CD8-positive, alpha-beta memory T cell (primary cell): ENCODE measurements around the gene PCDHGA11. TPM values are rescaled to one million over a fixed set of nuclear protein-coding genes. Genes with fewer than 3 reads are reported as not detected.
"Not testable (repeated sequence)": the region's sequence is repeated elsewhere in the genome, so short reads cannot be mapped to it uniquely, and the experiment has no call there.

Experiments
- CTCF ChIA-PET: fragments of 350-600 bp; sonication (Branson Sonifier 250); formaldehyde crosslinking; loops from one replicate; lab custom pipeline; 2021; ENCODE audit warnings: antibody characterized with exemption; lab: Charles Lee
- POLR2A ChIA-PET: fragments of 350-600 bp; sonication (Branson Sonifier 250); formaldehyde crosslinking; loops from one replicate; lab custom pipeline; 2021; ENCODE audit warnings: antibody characterized with exemption; lab: Charles Lee
- DNase-seq, 5 donors: peaks; one replicate each; pipeline versions ENCODE4 v3.0.0 to v3.0.0-alpha.2; 2020 to 2022; ENCODE audit warnings: mixed read lengths in 1 of 5
- H3K27ac ChIP-seq: one replicate; pipeline ENCODE4 v1.7.0; 2013; ENCODE audit warnings: low read depth, mild to moderate bottlenecking, low read length, moderate library complexity
- H3K27me3 ChIP-seq: 2 replicates; pipeline ENCODE4 v1.7.0; 2013; ENCODE audit warnings: low read length, mild to moderate bottlenecking; ENCODE audit not compliant: insufficient read depth, poor library complexity, severe bottlenecking
- H3K36me3 ChIP-seq: 2 replicates; pipeline ENCODE4 v1.7.0; 2013; ENCODE audit warnings: mild to moderate bottlenecking, low read length, moderate library complexity; ENCODE audit not compliant: insufficient read depth
- H3K4me1 ChIP-seq: 2 replicates; pipeline ENCODE4 v1.7.0; 2013; ENCODE audit warnings: mild to moderate bottlenecking, low read length, moderate library complexity; ENCODE audit not compliant: insufficient read depth
- H3K4me3 ChIP-seq: 2 replicates; pipeline ENCODE4 v1.7.0; 2013; ENCODE audit warnings: mild to moderate bottlenecking, low read length
- H3K9me3 ChIP-seq: 2 replicates; pipeline ENCODE4 v1.7.0; 2013; ENCODE audit warnings: mild to moderate bottlenecking, low read length
- H3K27ac Mint-ChIP-seq, 8 donors: one replicate each; pipeline ENCODE4 v1.8.0; 2020 to 2021; ENCODE audit warnings: mixed read lengths in 8 of 8, mild to moderate bottlenecking in 6 of 8, inconsistent platforms in 3 of 8, moderate library complexity in 3 of 8
- H3K27me3 Mint-ChIP-seq, 2 donors: one replicate each; pipeline ENCODE4 v1.8.0; 2020 to 2021; ENCODE audit warnings: mixed read lengths in 2 of 2, mild to moderate bottlenecking in 1 of 2, moderate library complexity in 1 of 2
- H3K36me3 Mint-ChIP-seq, 3 donors: one replicate each; pipeline ENCODE4 v1.8.0; 2020 to 2021; ENCODE audit warnings: mixed read lengths in 3 of 3, inconsistent platforms in 1 of 3, mild to moderate bottlenecking in 1 of 3
- H3K4me1 Mint-ChIP-seq, 3 donors: one replicate each; pipeline ENCODE4 v1.8.0; 2020 to 2021; ENCODE audit warnings: mixed read lengths in 3 of 3, inconsistent platforms in 1 of 3, mild to moderate bottlenecking in 1 of 3
- H3K4me3 Mint-ChIP-seq, 7 donors: one replicate each; pipeline ENCODE4 v1.8.0; 2020 to 2021; ENCODE audit warnings: mixed read lengths in 7 of 7, mild to moderate bottlenecking in 6 of 7, moderate library complexity in 4 of 7, inconsistent platforms in 2 of 7
- H3K9me3 Mint-ChIP-seq, 5 donors: one replicate each; pipeline ENCODE4 v1.8.0; 2020 to 2022; ENCODE audit warnings: mixed read lengths in 5 of 5, mild to moderate bottlenecking in 3 of 5, moderate library complexity in 2 of 5, inconsistent platforms in 1 of 5
- polyA plus RNA-seq: library from polyadenylated mRNA; unstranded; fragments of 300-500 nt; fragmentation: Illumina TruSeq; gene quantifications from one replicate; pipeline ENCODE4 v1.2.3, GENCODE V29; 2021
- total RNA-seq, 2 experiments: library from RNA; stranded (reverse); gene quantifications; one replicate each; pipeline ENCODE4 v1.2.3, GENCODE V29; 2021

PCDHGA11 gene
- total and polyA plus RNA-seq, 3 experiments from 2014 or later: 0.09 to 0.13 TPM; not detected in 1

DNA sequence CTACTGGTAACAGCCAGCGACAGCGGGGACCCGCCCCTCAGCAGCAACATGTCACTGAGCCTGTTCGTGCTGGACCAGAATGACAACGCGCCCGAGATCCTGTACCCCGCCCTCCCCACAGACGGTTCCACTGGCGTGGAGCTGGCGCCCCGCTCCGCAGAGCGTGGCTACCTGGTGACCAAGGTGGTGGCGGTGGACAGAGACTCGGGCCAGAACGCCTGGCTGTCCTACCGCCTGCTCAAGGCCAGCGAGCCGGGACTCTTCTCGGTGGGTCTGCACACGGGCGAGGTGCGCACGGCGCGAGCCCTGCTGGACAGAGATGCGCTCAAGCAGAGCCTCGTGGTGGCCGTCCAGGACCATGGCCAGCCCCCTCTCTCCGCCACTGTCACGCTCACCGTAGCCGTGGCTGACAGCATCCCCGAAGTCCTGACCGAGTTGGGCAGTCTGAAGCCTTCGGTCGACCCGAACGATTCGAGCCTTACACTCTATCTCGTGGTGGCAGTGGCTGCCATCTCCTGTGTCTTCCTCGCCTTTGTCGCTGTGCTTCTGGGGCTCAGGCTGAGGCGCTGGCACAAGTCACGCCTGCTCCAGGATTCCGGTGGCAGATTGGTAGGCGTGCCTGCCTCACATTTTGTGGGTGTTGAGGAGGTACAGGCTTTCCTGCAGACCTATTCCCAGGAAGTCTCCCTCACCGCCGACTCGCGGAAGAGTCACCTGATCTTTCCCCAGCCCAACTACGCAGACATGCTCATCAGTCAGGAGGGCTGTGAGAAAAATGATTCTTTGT, 26.3 kb upstream of the PCDHGA11 start:
- H3K9me3 ChIP-seq, H3K4me1 ChIP-seq, DNase-seq, H3K4me3 Mint-ChIP-seq, POLR2A ChIA-PET, H3K27ac ChIP-seq, H3K4me1 Mint-ChIP-seq, CTCF ChIA-PET, H3K4me3 ChIP-seq, H3K36me3 ChIP-seq: not testable (repeated sequence)
- peaks cover 22% of the 10 kb centered on the region for H3K27me3 ChIP-seq
- H3K27ac Mint-ChIP-seq: peak overlapping the region in 1 of 8 donors; percentile 89
- peaks cover 20 to 65% (median 56%) of the 10 kb centered on the region in 5 donors for H3K9me3 Mint-ChIP-seq
- peaks cover 59 to 61% of the 10 kb centered on the region in 2 donors for H3K27me3 Mint-ChIP-seq
- H3K36me3 Mint-ChIP-seq: peaks cover 2 to 15% (median 2%) of the 10 kb centered on the region in 3 donors

DNA sequence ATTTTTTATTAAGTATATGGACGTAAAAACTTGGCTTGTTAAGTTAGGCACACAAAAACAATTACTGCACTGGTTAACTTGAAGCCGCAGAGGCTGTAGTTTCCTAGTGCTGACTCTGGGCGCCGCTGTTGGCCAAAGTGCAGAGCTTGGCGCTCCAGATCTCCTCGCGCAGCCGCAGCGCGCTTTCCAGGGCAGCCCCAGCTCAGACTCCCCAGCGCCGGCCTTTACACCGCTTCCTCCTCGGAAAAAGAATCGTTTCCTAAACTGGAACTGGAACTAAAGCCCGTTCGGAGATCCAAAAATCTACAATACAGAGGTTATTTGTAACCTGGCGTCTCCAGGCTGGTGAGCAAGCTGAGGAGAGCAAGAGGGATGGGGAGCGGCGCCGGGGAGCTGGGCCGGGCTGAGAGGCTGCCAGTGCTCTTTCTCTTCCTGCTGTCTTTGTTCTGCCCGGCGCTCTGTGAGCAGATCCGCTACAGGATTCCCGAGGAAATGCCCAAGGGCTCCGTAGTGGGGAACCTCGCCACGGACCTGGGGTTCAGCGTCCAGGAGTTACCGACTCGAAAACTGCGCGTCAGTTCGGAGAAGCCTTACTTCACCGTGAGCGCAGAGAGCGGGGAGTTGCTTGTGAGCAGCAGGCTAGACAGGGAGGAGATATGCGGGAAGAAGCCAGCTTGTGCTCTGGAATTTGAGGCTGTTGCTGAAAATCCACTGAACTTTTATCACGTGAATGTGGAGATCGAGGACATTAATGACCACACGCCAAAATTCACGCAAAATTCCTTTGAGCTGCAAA, 22.9 kb upstream of the PCDHGA11 start, which contains the start of gene PCDHGB5:
Gene PCDHGB5, plus strand, starts transcription at position 192 of the 796 bp plus-strand sequence. Its CDS starts 181 bp downstream, at position 373.
- POLR2A ChIA-PET, H3K36me3 ChIP-seq, H3K9me3 ChIP-seq, H3K4me1 ChIP-seq, H3K27ac ChIP-seq, DNase-seq, H3K27ac Mint-ChIP-seq, H3K4me3 ChIP-seq, H3K4me1 Mint-ChIP-seq: not testable (repeated sequence)
- peaks cover 24% of the 10 kb centered on the region for H3K27me3 ChIP-seq
- Mint-ChIP-seq H3K4me3 (peak within 1 kb of the TSS in 4 of 7 donors; percentile 5 to 54 (median 40)), H3K9me3 (peaks cover 18 to 57% (median 52%) of the 10 kb centered on the region in 5 donors), H3K36me3 (peaks cover 0 to 13% (median 3%) of the 10 kb centered on the region in 3 donors), H3K27me3 (peaks cover 55 to 56% of the 10 kb centered on the region in 2 donors)
- CTCF ChIA-PET: interaction anchor here (0.8 to 1.8 kb wide), 3 partner anchors 15 to 166 kb away, joined by 3 to 7 read pairs (median 3); partner anchors contain the start of genes PCDHGA10 and PCDHGB3

DNA sequence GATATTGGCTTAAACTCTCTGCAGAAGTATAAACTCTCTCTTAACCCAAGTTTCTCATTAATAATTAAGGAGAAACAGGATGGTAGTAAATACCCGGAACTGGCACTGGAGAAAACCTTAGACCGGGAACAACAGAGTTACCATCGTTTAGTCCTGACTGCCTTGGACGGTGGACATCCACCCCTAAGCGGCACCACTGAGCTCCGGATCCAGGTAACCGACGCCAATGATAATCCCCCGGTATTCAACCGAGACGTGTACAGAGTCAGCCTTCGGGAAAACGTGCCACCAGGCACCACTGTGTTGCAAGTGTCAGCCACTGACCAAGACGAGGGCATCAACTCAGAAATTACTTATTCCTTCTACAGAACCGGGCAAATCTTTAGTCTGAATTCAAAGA, 22.2 kb upstream of the PCDHGA11 start:
- Histone ChIP-seq H3K27me3 (peaks cover 21% of the 10 kb centered on the region), H3K9me3 (no peaks in the 10 kb centered on the region), H3K27ac (no peak overlapping the region), H3K36me3 (no peaks in the 10 kb centered on the region), H3K4me3 (no peak overlapping the region), H3K4me1 (no peaks in the 10 kb centered on the region)
- H3K4me1 Mint-ChIP-seq: no peaks in the 10 kb centered on the region
- ChIA-PET POLR2A (no interaction called here), CTCF (interaction anchor here (0.8 to 1.8 kb wide), 2 partner anchors 14 to 165 kb away, joined by 3 to 7 read pairs; partner anchors contain the start of gene PCDHGA10)
- no peak overlapping the region for H3K4me3 Mint-ChIP-seq
- peaks cover 56 to 59% of the 10 kb centered on the region in 2 donors for H3K27me3 Mint-ChIP-seq
- H3K36me3 Mint-ChIP-seq: peaks cover 0 to 11% (median 3%) of the 10 kb centered on the region in 3 donors
- H3K27ac Mint-ChIP-seq: no peak overlapping the region
- no peak for DNase-seq
- H3K9me3 Mint-ChIP-seq: peaks cover 17 to 55% (median 52%) of the 10 kb centered on the region in 5 donors

DNA sequence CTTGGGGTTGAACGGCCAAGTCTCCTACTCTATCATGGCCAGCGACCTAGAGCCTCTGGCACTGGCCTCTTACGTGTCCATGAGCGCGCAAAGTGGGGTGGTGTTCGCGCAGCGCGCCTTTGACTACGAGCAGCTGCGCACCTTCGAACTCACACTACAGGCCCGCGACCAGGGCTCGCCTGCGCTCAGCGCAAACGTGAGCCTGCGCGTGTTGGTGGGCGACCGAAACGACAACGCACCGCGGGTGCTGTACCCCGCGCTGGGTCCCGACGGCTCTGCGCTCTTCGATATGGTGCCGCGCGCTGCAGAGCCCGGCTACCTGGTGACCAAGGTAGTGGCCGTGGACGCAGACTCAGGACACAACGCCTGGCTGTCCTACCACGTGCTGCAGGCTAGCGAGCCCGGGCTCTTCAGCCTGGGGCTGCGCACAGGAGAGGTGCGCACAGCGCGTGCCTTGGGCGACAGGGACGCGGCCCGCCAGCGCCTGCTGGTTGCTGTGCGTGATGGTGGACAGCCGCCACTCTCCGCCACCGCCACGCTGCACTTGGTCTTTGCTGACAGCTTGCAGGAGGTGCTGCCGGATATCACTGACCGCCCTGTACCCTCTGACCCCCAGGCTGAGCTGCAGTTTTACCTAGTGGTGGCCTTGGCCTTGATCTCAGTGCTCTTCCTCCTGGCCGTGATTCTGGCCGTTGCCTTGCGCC, 21.1 kb upstream of the PCDHGA11 start:
- Mint-ChIP-seq H3K27ac (no peak overlapping the region), H3K36me3 (peaks cover 0 to 5% (median 3%) of the 10 kb centered on the region in 3 donors), H3K9me3 (peaks cover 14 to 56% (median 53%) of the 10 kb centered on the region in 5 donors), H3K4me3 (peak overlapping the region in 1 of 7 donors; percentile 54), H3K4me1 (no peaks in the 10 kb centered on the region), H3K27me3 (peaks cover 57 to 62% of the 10 kb centered on the region in 2 donors)
- no peaks in the 10 kb centered on the region for H3K9me3 ChIP-seq
- ChIA-PET POLR2A (no interaction called here), CTCF (no interaction called here)
- H3K27ac ChIP-seq: no peak overlapping the region
- H3K4me3 ChIP-seq: no peak overlapping the region
- no peak for DNase-seq
- H3K27me3 ChIP-seq: peaks cover 18% of the 10 kb centered on the region
- H3K4me1 ChIP-seq: no peaks in the 10 kb centered on the region
- H3K36me3 ChIP-seq: no peaks in the 10 kb centered on the region

DNA sequence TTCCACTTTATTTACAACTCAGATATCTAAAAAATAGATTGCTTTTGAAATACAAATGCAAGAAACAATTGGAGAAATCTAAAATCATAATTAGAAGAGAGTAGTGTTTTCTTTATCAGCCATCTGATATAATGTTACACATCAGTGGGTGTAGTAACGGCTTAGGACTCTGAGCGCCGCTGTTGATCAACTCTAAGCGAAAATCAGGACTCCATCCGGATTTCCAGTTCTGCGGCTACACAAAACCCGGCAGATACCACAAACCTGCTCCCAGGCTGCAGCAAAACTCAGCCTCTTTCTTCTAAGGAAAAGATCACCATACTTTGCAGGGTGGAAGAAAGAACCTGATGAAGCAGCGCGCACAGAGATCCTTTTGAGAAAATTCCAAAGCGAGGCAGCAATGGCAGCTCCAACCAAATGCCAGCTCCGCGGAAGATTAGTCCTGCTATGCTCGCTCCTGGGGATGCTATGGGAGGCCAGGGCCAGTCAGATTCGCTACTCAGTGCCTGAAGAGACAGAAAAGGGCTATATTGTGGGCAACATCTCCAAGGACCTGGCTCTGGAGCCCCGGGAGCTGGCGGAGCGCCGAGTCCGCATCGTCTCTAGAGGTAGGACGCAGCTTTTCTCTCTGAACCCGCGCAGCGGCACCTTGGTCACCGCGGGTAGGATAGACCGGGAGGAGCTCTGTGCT, 18.2 kb upstream of the PCDHGA11 start, which contains the start of gene PCDHGA9:
Gene PCDHGA9, plus strand, starts transcription at position 226 of the 691 bp plus-strand sequence. Its CDS starts 175 bp downstream, at position 401.
- peaks cover 60 to 72% of the 10 kb centered on the region in 2 donors for H3K27me3 Mint-ChIP-seq
- no peaks in the 10 kb centered on the region for H3K4me1 Mint-ChIP-seq
- peak within 1 kb of the TSS in 5 of 7 donors; percentile 50 to 82 (median 60) for H3K4me3 Mint-ChIP-seq
- Histone ChIP-seq H3K9me3 (no peaks in the 10 kb centered on the region), H3K36me3 (no peaks in the 10 kb centered on the region), H3K27ac (no peak within 1 kb of the TSS), H3K27me3 (peaks cover 25% of the 10 kb centered on the region), H3K4me1 (no peaks in the 10 kb centered on the region), H3K4me3 (peak within 1 kb of the TSS; percentile 13)
- no peak within 1 kb of the TSS for H3K27ac Mint-ChIP-seq
- DNase-seq: no peak
- H3K36me3 Mint-ChIP-seq: peaks cover 0 to 9% (median 3%) of the 10 kb centered on the region in 3 donors
- H3K9me3 Mint-ChIP-seq: peaks cover 17 to 59% (median 46%) of the 10 kb centered on the region in 5 donors
- POLR2A ChIA-PET: no interaction called here
- CTCF ChIA-PET: interaction anchor here (1.0 kb wide), 1 partner anchor 10 kb away, joined by 3 read pairs; the partner anchor contains the start of gene PCDHGA10

DNA sequence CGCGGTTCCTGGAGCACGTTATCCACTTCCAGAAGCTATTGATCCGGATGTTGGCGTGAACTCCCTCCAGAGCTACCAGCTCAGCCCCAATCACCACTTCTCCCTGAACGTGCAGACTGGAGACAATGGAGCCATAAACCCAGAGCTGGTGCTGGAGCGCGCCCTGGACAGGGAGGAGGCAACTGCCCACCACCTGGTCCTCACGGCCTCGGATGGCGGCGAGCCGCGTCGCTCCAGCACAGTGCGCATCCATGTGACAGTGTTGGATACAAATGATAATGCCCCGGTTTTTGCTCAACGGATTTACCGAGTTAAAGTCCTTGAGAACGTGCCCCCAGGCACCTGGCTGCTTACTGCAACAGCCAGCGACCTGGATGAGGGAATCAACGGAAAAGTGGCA, 17.5 kb upstream of the PCDHGA11 start:
- Mint-ChIP-seq H3K4me3 (no peak overlapping the region), H3K4me1 (peaks cover 0 to 2% (median 0%) of the 10 kb centered on the region in 3 donors), H3K9me3 (peaks cover 17 to 64% (median 49%) of the 10 kb centered on the region in 5 donors), H3K27ac (no peak overlapping the region), H3K27me3 (peaks cover 64 to 77% of the 10 kb centered on the region in 2 donors), H3K36me3 (peaks cover 0 to 12% (median 3%) of the 10 kb centered on the region in 3 donors)
- Histone ChIP-seq H3K27me3 (peaks cover 25% of the 10 kb centered on the region), H3K4me3 (no peak overlapping the region), H3K9me3 (no peaks in the 10 kb centered on the region), H3K27ac (no peak overlapping the region), H3K36me3 (no peaks in the 10 kb centered on the region), H3K4me1 (no peaks in the 10 kb centered on the region)
- ChIA-PET CTCF (interaction anchor here (1.0 kb wide), 1 partner anchor 9 kb away, joined by 3 read pairs; the partner anchor contains the start of gene PCDHGA10), POLR2A (no interaction called here)
- DNase-seq: no peak
